GM23338 (cell line): Measurements from ENCODE around the gene PLEKHH3. TPM values are rescaled to one million over a fixed set of nuclear protein-coding genes. Genes with fewer than 3 reads are reported as not detected.

Experiments
- ATAC-seq: fragments of 200-7000 bp; cut with Tn5 transposase; 3 replicates; pipeline ENCODE4 v1.9.1; 2020
- DNase-seq: peaks from one replicate; pipeline ENCODE4 v3.0.0-alpha.2; 2015; ENCODE audit warnings: low spot score
- H2AFZ ChIP-seq: fragments of 200-600 bp; sonication (generic); 2 replicates; pipeline ENCODE4 v1.8.0; 2016; ENCODE audit warnings: antibody characterized with exemption, mild to moderate bottlenecking, moderate library complexity
- H3F3A ChIP-seq: fragments of 200-600 bp; sonication (generic); replicated peaks from 2 replicates; pipeline ENCODE4 v1.8.0; 2017; ENCODE audit warnings: antibody characterized with exemption, mixed run types, low read depth
- H3K27ac ChIP-seq: fragments of 200-600 bp; sonication (generic); 2 replicates; pipeline ENCODE4 v1.6.1; 2016; ENCODE audit warnings: low read depth
- H3K27me3 ChIP-seq: fragments of 200-600 bp; sonication (generic); 2 replicates; pipeline ENCODE4 v1.8.0; 2016; ENCODE audit warnings: mild to moderate bottlenecking, mixed run types, moderate library complexity; ENCODE audit not compliant: insufficient read depth
- H3K36me3 ChIP-seq: fragments of 200-600 bp; sonication (generic); 2 replicates; pipeline ENCODE4 v1.8.0; 2016; ENCODE audit warnings: mild to moderate bottlenecking; ENCODE audit not compliant: insufficient read depth
- H3K4me1 ChIP-seq: fragments of 200-600 bp; sonication (generic); 2 replicates; pipeline ENCODE4 v1.8.0; 2016; ENCODE audit warnings: mild to moderate bottlenecking, moderate library complexity; ENCODE audit not compliant: insufficient read depth
- H3K4me2 ChIP-seq: fragments of 200-600 bp; sonication (generic); 2 replicates; pipeline ENCODE4 v1.7.1; 2017; ENCODE audit warnings: mixed run types
- H3K4me3 ChIP-seq: fragments of 200-600 bp; sonication (generic); 2 replicates; pipeline ENCODE4 v1.6.1; 2016; ENCODE audit warnings: mixed run types
- H3K79me2 ChIP-seq: fragments of 200-600 bp; sonication (generic); replicated peaks from 2 replicates; pipeline ENCODE4 v1.8.0; 2017; ENCODE audit warnings: mild to moderate bottlenecking; ENCODE audit not compliant: insufficient read depth
- H3K9me2 ChIP-seq: fragments of 200-600 bp; sonication (generic); 2 replicates; pipeline ENCODE4 v1.8.0; 2017; ENCODE audit not compliant: insufficient read depth
- H4K20me1 ChIP-seq: fragments of 200-600 bp; sonication (generic); replicated peaks from 2 replicates; pipeline ENCODE4 v1.8.0; 2017; ENCODE audit warnings: mild to moderate bottlenecking; ENCODE audit not compliant: insufficient read depth
- H3K27ac Mint-ChIP-seq: 2 replicates; pipeline ENCODE4 v1.8.0; 2020; ENCODE audit warnings: inconsistent platforms, mild to moderate bottlenecking, moderate library complexity, mixed read lengths
- H3K27me3 Mint-ChIP-seq: 3 replicates; pipeline ENCODE4 v1.8.0; 2022; ENCODE audit warnings: low read depth, mild to moderate bottlenecking, moderate library complexity, mixed read lengths, inconsistent platforms; ENCODE audit not compliant: insufficient read depth, poor library complexity
- H3K36me3 Mint-ChIP-seq: 3 replicates; pipeline ENCODE4 v1.8.0; 2021; ENCODE audit warnings: low read depth, mild to moderate bottlenecking, inconsistent platforms, moderate library complexity, mixed read lengths
- H3K4me1 Mint-ChIP-seq: 3 replicates; pipeline ENCODE4 v1.8.0; 2020; ENCODE audit warnings: mild to moderate bottlenecking, inconsistent platforms, mixed read lengths
- H3K4me3 Mint-ChIP-seq: 3 replicates; pipeline ENCODE4 v1.8.0; 2021; ENCODE audit warnings: moderate library complexity, mild to moderate bottlenecking, inconsistent platforms, mixed read lengths
- H3K9me3 Mint-ChIP-seq: 3 replicates; pipeline ENCODE4 v1.8.0; 2020; ENCODE audit warnings: moderate library complexity, mild to moderate bottlenecking, inconsistent platforms, mixed read lengths
- CREB1 ChIP-seq: fragments of 250-450 bp; sonication (Bioruptor Pico); IDR thresholded peaks from 2 replicates; pipeline ENCODE4 v1.5.0; 2020; ENCODE audit warnings: low read depth, mild to moderate bottlenecking, moderate library complexity
- EZH2 ChIP-seq: fragments of 200-600 bp; sonication (generic); IDR thresholded peaks from one replicate; pipeline ENCODE4 v1.8.0; 2017; ENCODE audit warnings: antibody characterized with exemption, mild to moderate bottlenecking, low read depth; ENCODE audit not compliant: unreplicated experiment
- EZH2phosphoT487 ChIP-seq: fragments of 200-600 bp; sonication (generic); IDR thresholded peaks from one replicate; pipeline ENCODE4 v1.8.1; 2018; ENCODE audit warnings: antibody characterized with exemption; ENCODE audit not compliant: unreplicated experiment
- JUNB ChIP-seq: IDR thresholded peaks from one replicate; pipeline ENCODE4 v1.6.1; 2016; ENCODE audit warnings: antibody characterized with exemption; ENCODE audit not compliant: unreplicated experiment
- NANOG ChIP-seq: IDR thresholded peaks from 2 replicates; pipeline ENCODE4 v1.6.1; 2016; ENCODE audit warnings: antibody characterized with exemption, borderline replicate concordance
- POLR2AphosphoS5 ChIP-seq: IDR thresholded peaks from 2 replicates; pipeline ENCODE4 v1.6.1; 2016; ENCODE audit warnings: antibody characterized with exemption, low read depth
- ZNF114 ChIP-seq: fragments of 250-450 bp; sonication (Bioruptor Pico); IDR thresholded peaks from 2 replicates; pipeline ENCODE4 v1.5.0; 2020; ENCODE audit warnings: mild to moderate bottlenecking, moderate library complexity
- ZNF331 ChIP-seq: fragments of 250-450 bp; sonication (Bioruptor Pico); IDR thresholded peaks from 2 replicates; pipeline ENCODE4 v1.5.0; 2020; ENCODE audit warnings: low read depth, mild to moderate bottlenecking, moderate library complexity
- polyA plus RNA-seq: library from polyadenylated mRNA; unstranded; fragments of >200 nt; fragmentation: Nextera tagmentation; extraction: Ambion mirVana; gene quantifications from 2 replicates; pipeline ENCODE4 v1.2.1, GENCODE V29; 2016
- total RNA-seq: library from RNA; depleted of rRNA; stranded (reverse); fragments of >200 nt; shearing (Covaris generic); gene quantifications from 2 replicates; pipeline ENCODE4 v1.2.3, GENCODE V29; 2014
- TF ChIP-seq, protein P1 (sequence below), 2 experiments: fragments of 200-600 bp in 1 of 2; sonication (generic) in 1 of 2; conservative IDR thresholded peaks; 2 replicates each; pipeline versions ENCODE4 v1.5.1 to v1.6.1; 2016 to 2017; ENCODE audit warnings: antibody characterized with exemption in 2 of 2, low read depth in 2 of 2, mild to moderate bottlenecking in 2 of 2, moderate library complexity in 1 of 2
- TF ChIP-seq, protein P2 (sequence below): fragments of 250-450 bp; sonication (Bioruptor Pico); IDR thresholded peaks from 2 replicates; pipeline ENCODE4 v1.5.0; 2020; ENCODE audit warnings: mild to moderate bottlenecking, moderate library complexity
- TF ChIP-seq, protein P3 (sequence below): IDR thresholded peaks from 2 replicates; pipeline ENCODE4 v1.6.1; 2016; ENCODE audit warnings: antibody characterized with exemption

PLEKHH3 gene
- total and polyA plus RNA-seq, 2 experiments from 2014 or later, result 10.9 to 24.2 TPM

DNA sequence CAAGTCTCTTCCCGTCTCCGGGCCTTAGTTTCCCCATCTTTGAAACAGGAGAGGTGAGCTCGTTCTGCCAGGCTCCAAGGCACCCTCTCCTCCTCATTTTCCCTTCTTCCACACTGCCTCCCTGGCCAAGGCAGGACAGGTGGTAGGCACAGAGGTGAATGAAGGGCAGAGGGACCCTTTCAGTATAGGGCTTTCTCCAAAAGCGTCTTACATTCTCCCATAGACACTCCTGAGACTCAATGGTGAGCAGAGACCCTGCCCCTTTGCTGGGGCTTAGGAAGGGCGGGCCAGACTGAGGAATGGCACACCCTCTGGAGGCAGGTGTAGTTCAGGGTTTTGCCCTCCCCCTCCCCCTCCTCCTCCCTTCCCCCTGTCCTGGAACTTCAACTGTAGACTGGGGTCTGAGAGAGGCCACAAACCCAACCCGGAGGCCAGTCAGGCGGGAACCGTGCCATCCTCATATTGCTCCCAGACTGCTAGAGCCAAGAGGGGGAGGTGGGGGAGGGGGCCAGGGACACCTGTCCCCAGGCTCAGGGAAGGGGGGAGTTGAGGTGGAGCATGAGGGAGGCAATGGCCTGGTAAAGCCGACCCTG is 1.9 kb downstream of the PLEKHH3 start:
- H3K36me3 Mint-ChIP-seq, result peaks cover 18% of the 10 kb centered on the region
- DNase-seq (peak; percentile 83), ATAC-seq (peak; percentile 4)
- H3K27me3 Mint-ChIP-seq, result peaks cover 61% of the 10 kb centered on the region
- Histone ChIP-seq H3K4me1 (peaks cover 41% of the 10 kb centered on the region), H3K4me2 (peak overlapping the region; percentile 98), H3K27me3 (peaks cover 58% of the 10 kb centered on the region), H3K36me3 (no peaks in the 10 kb centered on the region; the same call in 1 of the 2 replicates), H3K9me2 (no peaks in the 10 kb centered on the region), H3K79me2 (peaks cover 7% of the 10 kb centered on the region; the same call in 1 of the 2 replicates), H3K27ac (no peak overlapping the region), H4K20me1 (no peaks in the 10 kb centered on the region), H3F3A (peaks cover 30% of the 10 kb centered on the region), H3K4me3 (peak overlapping the region; percentile 92), H2AFZ (no peak overlapping the region)
- no peak for TF ChIP-seq EZH2phosphoT487
- no peak for TF ChIP-seq EZH2
- TF ChIP-seq POLR2AphosphoS5, result no peak
- no peak for TF ChIP-seq ZNF331 (CRISPR knock-in tag)
- TF ChIP-seq ZNF114 (CRISPR knock-in tag), result no peak
- TF ChIP-seq NANOG, result no peak
- TF ChIP-seq, protein P1, sequence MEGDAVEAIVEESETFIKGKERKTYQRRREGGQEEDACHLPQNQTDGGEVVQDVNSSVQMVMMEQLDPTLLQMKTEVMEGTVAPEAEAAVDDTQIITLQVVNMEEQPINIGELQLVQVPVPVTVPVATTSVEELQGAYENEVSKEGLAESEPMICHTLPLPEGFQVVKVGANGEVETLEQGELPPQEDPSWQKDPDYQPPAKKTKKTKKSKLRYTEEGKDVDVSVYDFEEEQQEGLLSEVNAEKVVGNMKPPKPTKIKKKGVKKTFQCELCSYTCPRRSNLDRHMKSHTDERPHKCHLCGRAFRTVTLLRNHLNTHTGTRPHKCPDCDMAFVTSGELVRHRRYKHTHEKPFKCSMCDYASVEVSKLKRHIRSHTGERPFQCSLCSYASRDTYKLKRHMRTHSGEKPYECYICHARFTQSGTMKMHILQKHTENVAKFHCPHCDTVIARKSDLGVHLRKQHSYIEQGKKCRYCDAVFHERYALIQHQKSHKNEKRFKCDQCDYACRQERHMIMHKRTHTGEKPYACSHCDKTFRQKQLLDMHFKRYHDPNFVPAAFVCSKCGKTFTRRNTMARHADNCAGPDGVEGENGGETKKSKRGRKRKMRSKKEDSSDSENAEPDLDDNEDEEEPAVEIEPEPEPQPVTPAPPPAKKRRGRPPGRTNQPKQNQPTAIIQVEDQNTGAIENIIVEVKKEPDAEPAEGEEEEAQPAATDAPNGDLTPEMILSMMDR (conservative IDR thresholded peaks at IDR 0.05; ENCODE audit: low read depth in 2 of 2), result no peak
- TF ChIP-seq, protein P2, sequence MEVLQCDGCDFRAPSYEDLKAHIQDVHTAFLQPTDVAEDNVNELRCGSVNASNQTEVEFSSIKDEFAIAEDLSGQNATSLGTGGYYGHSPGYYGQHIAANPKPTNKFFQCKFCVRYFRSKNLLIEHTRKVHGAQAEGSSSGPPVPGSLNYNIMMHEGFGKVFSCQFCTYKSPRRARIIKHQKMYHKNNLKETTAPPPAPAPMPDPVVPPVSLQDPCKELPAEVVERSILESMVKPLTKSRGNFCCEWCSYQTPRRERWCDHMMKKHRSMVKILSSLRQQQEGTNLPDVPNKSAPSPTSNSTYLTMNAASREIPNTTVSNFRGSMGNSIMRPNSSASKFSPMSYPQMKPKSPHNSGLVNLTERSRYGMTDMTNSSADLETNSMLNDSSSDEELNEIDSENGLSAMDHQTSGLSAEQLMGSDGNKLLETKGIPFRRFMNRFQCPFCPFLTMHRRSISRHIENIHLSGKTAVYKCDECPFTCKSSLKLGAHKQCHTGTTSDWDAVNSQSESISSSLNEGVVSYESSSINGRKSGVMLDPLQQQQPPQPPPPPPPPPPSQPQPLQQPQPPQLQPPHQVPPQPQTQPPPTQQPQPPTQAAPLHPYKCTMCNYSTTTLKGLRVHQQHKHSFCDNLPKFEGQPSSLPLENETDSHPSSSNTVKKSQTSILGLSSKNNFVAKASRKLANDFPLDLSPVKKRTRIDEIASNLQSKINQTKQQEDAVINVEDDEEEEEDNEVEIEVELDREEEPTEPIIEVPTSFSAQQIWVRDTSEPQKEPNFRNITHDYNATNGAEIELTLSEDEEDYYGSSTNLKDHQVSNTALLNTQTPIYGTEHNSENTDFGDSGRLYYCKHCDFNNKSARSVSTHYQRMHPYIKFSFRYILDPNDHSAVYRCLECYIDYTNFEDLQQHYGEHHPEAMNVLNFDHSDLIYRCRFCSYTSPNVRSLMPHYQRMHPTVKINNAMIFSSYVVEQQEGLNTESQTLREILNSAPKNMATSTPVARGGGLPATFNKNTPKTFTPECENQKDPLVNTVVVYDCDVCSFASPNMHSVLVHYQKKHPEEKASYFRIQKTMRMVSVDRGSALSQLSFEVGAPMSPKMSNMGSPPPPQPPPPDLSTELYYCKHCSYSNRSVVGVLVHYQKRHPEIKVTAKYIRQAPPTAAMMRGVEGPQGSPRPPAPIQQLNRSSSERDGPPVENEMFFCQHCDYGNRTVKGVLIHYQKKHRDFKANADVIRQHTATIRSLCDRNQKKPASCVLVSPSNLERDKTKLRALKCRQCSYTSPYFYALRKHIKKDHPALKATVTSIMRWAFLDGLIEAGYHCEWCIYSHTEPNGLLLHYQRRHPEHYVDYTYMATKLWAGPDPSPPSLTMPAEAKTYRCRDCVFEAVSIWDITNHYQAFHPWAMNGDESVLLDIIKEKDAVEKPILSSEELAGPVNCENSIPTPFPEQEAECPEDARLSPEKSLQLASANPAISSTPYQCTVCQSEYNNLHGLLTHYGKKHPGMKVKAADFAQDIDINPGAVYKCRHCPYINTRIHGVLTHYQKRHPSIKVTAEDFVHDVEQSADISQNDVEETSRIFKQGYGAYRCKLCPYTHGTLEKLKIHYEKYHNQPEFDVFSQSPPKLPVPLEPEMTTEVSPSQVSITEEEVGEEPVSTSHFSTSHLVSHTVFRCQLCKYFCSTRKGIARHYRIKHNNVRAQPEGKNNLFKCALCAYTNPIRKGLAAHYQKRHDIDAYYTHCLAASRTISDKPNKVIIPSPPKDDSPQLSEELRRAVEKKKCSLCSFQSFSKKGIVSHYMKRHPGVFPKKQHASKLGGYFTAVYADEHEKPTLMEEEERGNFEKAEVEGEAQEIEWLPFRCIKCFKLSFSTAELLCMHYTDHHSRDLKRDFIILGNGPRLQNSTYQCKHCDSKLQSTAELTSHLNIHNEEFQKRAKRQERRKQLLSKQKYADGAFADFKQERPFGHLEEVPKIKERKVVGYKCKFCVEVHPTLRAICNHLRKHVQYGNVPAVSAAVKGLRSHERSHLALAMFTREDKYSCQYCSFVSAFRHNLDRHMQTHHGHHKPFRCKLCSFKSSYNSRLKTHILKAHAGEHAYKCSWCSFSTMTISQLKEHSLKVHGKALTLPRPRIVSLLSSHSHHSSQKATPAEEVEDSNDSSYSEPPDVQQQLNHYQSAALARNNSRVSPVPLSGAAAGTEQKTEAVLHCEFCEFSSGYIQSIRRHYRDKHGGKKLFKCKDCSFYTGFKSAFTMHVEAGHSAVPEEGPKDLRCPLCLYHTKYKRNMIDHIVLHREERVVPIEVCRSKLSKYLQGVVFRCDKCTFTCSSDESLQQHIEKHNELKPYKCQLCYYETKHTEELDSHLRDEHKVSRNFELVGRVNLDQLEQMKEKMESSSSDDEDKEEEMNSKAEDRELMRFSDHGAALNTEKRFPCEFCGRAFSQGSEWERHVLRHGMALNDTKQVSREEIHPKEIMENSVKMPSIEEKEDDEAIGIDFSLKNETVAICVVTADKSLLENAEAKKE (CRISPR knock-in tag), result no peak
- TF ChIP-seq CREB1 (CRISPR knock-in tag), result no peak
- TF ChIP-seq, protein P3, sequence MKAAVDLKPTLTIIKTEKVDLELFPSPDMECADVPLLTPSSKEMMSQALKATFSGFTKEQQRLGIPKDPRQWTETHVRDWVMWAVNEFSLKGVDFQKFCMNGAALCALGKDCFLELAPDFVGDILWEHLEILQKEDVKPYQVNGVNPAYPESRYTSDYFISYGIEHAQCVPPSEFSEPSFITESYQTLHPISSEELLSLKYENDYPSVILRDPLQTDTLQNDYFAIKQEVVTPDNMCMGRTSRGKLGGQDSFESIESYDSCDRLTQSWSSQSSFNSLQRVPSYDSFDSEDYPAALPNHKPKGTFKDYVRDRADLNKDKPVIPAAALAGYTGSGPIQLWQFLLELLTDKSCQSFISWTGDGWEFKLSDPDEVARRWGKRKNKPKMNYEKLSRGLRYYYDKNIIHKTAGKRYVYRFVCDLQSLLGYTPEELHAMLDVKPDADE, result no peak
- no peak for TF ChIP-seq JUNB
- no peaks in the 10 kb centered on the region for H3K9me3 Mint-ChIP-seq
- peak overlapping the region; percentile 66 for H3K4me3 Mint-ChIP-seq
- no peak overlapping the region for H3K27ac Mint-ChIP-seq
- peaks cover 35% of the 10 kb centered on the region for H3K4me1 Mint-ChIP-seq
